NCI-H1436 (cell line): Measurements from ENCODE around the gene MYMX.
"Not testable (repeated sequence)": the region's sequence is repeated elsewhere in the genome, so short reads cannot be mapped to it uniquely, and the experiment has no call there.

ENCODE experiments used
- DNase-seq: peaks from one replicate; lab custom pipeline; 2025; lab: John Stamatoyannopoulos, UW

MYMX gene

GRCh38 chr6:44186635-44187025 is 30.1 kb upstream of the MYMX start:
- DNase-seq = no peak

GRCh38 chr6:44188819-44189218 is 27.9 kb upstream of the MYMX start:
- DNase-seq = no peak

- no peak for DNase-seq
Measured at GRCh38 chr6:44189257-44189656, 27.5 kb upstream of the MYMX start.

GRCh38 chr6:44190715-44191114 is 26.0 kb upstream of the MYMX start:
- no peak for DNase-seq

GRCh38 chr6:44192428-44193041 is 24.2 kb upstream of the MYMX start:
- peak; percentile 6 for DNase-seq

- no peak for DNase-seq
Measured at GRCh38 chr6:44193307-44193910, 23.3 kb upstream of the MYMX start.

GRCh38 chr6:44194326-44194725 is 22.4 kb upstream of the MYMX start:
- no peak for DNase-seq

GRCh38 chr6:44196351-44196750 is 20.4 kb upstream of the MYMX start:
- DNase-seq = not testable (repeated sequence)

- no peak for DNase-seq
Measured at GRCh38 chr6:44198684-44199083, 18.0 kb upstream of the MYMX start.

- DNase-seq = no peak
Measured at GRCh38 chr6:44199883-44200282, 16.8 kb upstream of the MYMX start.

GRCh38 chr6:44201200-44201599 is 15.5 kb upstream of the MYMX start:
- no peak for DNase-seq

- DNase-seq = no peak
Measured at GRCh38 chr6:44201638-44202303, 15.0 kb upstream of the MYMX start.

GRCh38 chr6:44202332-44202971 is 14.3 kb upstream of the MYMX start:
- no peak for DNase-seq

- no peak for DNase-seq
Measured at GRCh38 chr6:44202972-44203750, 13.6 kb upstream of the MYMX start.

GRCh38 chr6:44203955-44204354 is 12.8 kb upstream of the MYMX start:
- no peak for DNase-seq

- no peak for DNase-seq
Measured at GRCh38 chr6:44207966-44208365, 8.8 kb upstream of the MYMX start.

- no peak for DNase-seq
Measured at GRCh38 chr6:44211284-44211683, 5.4 kb upstream of the MYMX start.

- DNase-seq = no peak
Measured at GRCh38 chr6:44214307-44214706, 2.4 kb upstream of the MYMX start.

- DNase-seq = no peak
Measured at GRCh38 chr6:44217332-44218143, 812 bp downstream of the MYMX start.

GRCh38 chr6:44219053-44219814 is 2.5 kb downstream of the MYMX start:
- peak; percentile 45 for DNase-seq
